ENCODE results near the gene GPR176. TPM values are rescaled to one million over a fixed set of nuclear protein-coding genes. Genes with fewer than 3 reads are reported as not detected.

The GPR176 gene
- total and polyA plus RNA-seq, 9 donors = 0.68 to 8.5 (median 1.8) TPM

- Histone ChIP-seq H3K9me3 (no peaks in the 10 kb centered on the region), H3K27ac (no peak overlapping the region), H3K27me3 (no peaks in the 10 kb centered on the region), H3K4me1 (ENCODE audit: insufficient read depth) (no peaks in the 10 kb centered on the region), H3K4me3 (no peak overlapping the region), H3K36me3 (no peaks in the 10 kb centered on the region)
- intact Hi-C loops (cut with DNase I) = no loop called here
- DNase-seq = no peak
- WGBS, 3 donors = 84 to 90% (median 85%) methylated on average over 6 of the region's 6 CpGs
- no peak for TF ChIP-seq EP300 (IDR thresholded peaks at IDR 0.05)
- no peak for TF ChIP-seq POLR2A (IDR thresholded peaks at IDR 0.05)
- no peak for TF ChIP-seq CTCF (IDR thresholded peaks at IDR 0.05)
Measured at GRCh38 chr15:39797407-39797806, 122.7 kb downstream of the GPR176 start.

- no peaks in the 10 kb centered on the region for H3K27me3 ChIP-seq
- H3K4me1 ChIP-seq (ENCODE audit: insufficient read depth) = no peaks in the 10 kb centered on the region
- intact Hi-C loops (cut with DNase I) = no loop called here
- no peak overlapping the region for H3K4me3 ChIP-seq
- H3K9me3 ChIP-seq = no peaks in the 10 kb centered on the region
- H3K27ac ChIP-seq = no peak overlapping the region
- no peaks in the 10 kb centered on the region for H3K36me3 ChIP-seq
- TF ChIP-seq CTCF (IDR thresholded peaks at IDR 0.05) (no peak), POLR2A (IDR thresholded peaks at IDR 0.05) (no peak), EP300 (IDR thresholded peaks at IDR 0.05) (no peak)
- WGBS, 3 donors = 90 to 95% (median 93%) methylated on average over 5 of the region's 5 CpGs
- DNase-seq = no peak
Measured at GRCh38 chr15:39796601-39797000, 123.5 kb downstream of the GPR176 start.

GRCh38 chr15:39795486-39795885 lies 124.6 kb downstream of the GPR176 start:
- Histone ChIP-seq H3K27ac (no peak overlapping the region), H3K27me3 (no peaks in the 10 kb centered on the region), H3K9me3 (no peaks in the 10 kb centered on the region), H3K4me3 (no peak overlapping the region), H3K36me3 (no peaks in the 10 kb centered on the region), H3K4me1 (ENCODE audit: insufficient read depth) (no peaks in the 10 kb centered on the region)
- intact Hi-C loops (cut with DNase I) = no loop called here
- no peak for TF ChIP-seq POLR2A (IDR thresholded peaks at IDR 0.05)
- TF ChIP-seq EP300 (IDR thresholded peaks at IDR 0.05) = no peak
- TF ChIP-seq CTCF (IDR thresholded peaks at IDR 0.05) = no peak
- no peak for DNase-seq
- WGBS, 3 donors = 49 to 63% (median 52%) methylated on average over 3 of the region's 3 CpGs

- Histone ChIP-seq H3K9me3 (no peaks in the 10 kb centered on the region), H3K27ac (no peak overlapping the region), H3K4me1 (ENCODE audit: insufficient read depth) (no peaks in the 10 kb centered on the region), H3K27me3 (no peaks in the 10 kb centered on the region), H3K4me3 (no peak overlapping the region), H3K36me3 (no peaks in the 10 kb centered on the region)
- 85 to 88% (median 87%) methylated on average over 3 of the region's 3 CpGs for WGBS, 3 donors
- intact Hi-C loops (cut with DNase I) = no loop called here
- DNase-seq = no peak
- TF ChIP-seq POLR2A (IDR thresholded peaks at IDR 0.05) (no peak), EP300 (IDR thresholded peaks at IDR 0.05) (no peak)
Measured at GRCh38 chr15:39794954-39795353, 125.1 kb downstream of the GPR176 start.

- no peak for DNase-seq
- 48 to 64% (median 57%) methylated on average over 4 of the region's 4 CpGs for WGBS, 3 donors
- H3K4me1 ChIP-seq (ENCODE audit: insufficient read depth) = no peaks in the 10 kb centered on the region
Measured at GRCh38 chr15:39793923-39794322, 126.1 kb downstream of the GPR176 start.

More at GRCh38 chr15:39793923-39794322, 126.1 kb downstream of the GPR176 start:
- no peak for TF ChIP-seq POLR2A (IDR thresholded peaks at IDR 0.05)
- TF ChIP-seq CTCF (IDR thresholded peaks at IDR 0.05) = no peak
- TF ChIP-seq EP300 (IDR thresholded peaks at IDR 0.05) = no peak
- intact Hi-C loops (cut with DNase I) = no loop called here
- Histone ChIP-seq H3K4me3 (no peak overlapping the region), H3K27me3 (no peaks in the 10 kb centered on the region), H3K36me3 (no peaks in the 10 kb centered on the region), H3K9me3 (no peaks in the 10 kb centered on the region), H3K27ac (no peak overlapping the region)

Measured in ovary (tissue), 9 donors.